ENCODE measurements around the gene ZNF69. TPM values are rescaled to one million over a fixed set of nuclear protein-coding genes. Genes with fewer than 3 reads are reported as not detected.
"Not testable (repeated sequence)": the region's sequence is repeated elsewhere in the genome, so short reads cannot be mapped to it uniquely, and the experiment has no call there.

ZNF69 gene
- total RNA-seq, 1 donor from 2014 or later, result 0.98 TPM

DNA sequence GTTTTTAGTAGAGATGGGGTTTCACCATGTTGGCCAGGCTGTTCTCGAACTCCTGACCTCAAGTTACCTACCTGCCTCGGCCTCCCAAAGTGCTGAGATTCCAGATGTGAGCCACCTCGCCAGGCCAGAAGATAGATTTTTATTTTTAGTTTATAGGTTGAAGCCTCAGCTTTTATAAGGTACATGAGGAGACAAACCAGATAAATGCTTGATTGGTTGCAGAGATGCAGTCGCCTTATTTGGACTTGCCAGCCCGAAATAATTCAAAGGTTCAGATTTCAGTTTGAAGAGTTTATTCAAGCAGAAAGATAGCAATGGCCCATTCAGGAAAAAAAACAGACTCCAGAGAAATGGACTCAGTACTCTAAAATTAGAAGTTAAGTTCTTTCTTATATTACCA, 3.1 kb downstream of the ZNF69 start:
- intact Hi-C loops (cut with micrococcal nuclease), result no loop called here

DNA sequence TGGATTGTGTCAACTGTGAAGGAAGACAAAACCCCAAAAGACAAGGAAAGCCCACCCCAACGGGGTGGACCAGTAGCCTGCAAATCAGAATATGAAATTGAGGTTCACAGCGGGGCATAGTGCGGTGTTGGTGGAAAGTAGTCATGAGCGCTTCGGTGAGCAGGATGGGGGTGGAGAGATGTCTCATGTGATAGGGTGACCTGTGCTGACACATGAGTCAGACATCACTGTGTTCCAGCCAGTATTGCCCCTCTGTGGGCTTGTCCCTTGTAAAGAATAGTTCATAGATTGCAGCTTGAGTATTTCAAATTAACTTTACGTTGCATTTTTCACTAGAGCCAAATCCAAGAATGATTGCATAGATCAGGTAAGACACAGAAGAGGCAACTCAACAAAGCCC, 7.3 kb downstream of the ZNF69 start:
- intact Hi-C loops (cut with micrococcal nuclease), result no loop called here

DNA sequence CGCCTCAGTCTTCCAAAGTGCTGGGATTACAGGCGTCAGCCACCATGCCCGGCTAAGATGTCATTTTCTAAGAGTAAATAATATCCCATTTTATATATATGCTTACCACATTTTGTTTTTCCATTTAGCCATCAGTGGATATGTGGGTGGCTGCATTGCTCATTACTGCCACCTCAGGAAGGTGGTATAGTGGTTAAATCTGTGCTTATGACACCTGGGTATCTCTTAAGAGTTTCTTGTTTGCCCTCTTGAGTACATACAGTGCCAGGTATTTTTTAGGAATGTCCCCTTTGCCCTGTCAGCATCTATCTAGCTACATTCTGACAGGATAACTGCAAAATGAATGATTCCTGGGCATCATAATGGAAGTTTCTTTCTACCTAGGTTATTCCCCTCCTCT, 14.6 kb downstream of the ZNF69 start:
- intact Hi-C loops (cut with micrococcal nuclease), result no loop called here

DNA sequence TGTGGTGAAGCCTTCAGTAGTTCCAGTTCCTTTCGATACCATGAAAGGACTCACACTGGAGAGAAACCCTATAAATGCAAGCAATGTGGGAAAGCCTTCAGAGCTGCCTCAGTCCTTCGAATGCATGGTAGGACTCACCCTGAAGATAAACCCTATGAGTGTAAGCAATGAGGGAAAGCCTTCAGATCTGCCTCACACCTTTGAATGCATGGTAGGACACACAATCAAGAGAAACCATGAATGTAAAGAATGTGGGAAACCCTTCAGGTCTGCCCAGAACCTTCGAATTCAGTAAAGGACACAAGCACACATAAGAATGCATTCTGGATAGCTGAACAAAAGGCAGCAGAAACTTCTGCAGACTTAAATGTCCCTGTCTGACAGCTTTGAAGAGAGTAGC, 18.3 kb downstream of the ZNF69 start:
- intact Hi-C loops (cut with micrococcal nuclease), result no loop called here

DNA sequence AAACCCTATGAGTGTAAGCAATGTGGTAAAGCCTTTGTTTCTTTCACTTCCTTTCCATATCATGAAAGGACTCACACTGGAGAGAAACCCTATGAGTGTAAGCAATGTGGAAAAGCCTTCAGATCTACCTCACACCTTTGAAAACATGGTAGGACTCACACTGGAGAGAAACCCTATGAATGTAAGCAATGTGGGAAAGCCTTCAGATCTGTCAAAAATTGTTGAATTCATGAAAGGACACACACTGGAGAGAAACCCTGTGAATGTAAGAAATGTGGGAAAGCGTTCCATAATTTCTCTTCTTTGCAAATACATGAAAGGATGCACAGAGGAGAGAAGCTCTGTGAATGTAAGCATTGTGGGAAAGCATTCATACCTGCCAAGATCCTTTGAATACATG, 24.4 kb downstream of the ZNF69 start:
- intact Hi-C loops (cut with micrococcal nuclease), result not testable (repeated sequence)

DNA sequence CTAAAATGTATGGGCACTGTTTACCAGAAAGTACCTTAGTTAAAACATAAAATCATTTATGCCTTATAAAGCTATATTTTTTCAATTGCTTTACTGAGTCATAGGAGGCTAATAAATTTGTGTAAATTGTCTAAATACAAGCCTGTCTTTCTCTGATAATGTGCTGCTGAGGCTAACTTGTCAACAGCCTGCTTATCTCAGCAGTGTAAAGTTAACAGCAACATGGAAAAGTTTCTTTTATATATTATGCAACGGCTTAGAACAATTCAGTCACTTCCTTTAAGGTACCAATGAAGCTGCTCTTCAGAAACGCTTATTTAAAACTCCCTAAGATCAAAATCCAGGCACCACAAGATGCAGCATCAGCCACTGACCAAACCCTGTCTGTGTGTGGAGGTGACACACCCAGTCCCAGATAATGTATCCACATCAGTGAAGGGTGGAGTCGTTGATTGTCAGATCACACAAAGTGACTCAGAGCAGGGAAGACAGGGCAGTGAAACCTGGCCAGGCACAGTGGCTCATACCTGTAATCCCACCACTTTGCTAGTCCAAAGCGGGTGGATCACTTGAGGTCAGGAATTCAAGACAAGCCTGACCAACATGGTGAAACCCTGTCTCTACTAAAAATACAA, 27.0 kb downstream of the ZNF69 start:
- intact Hi-C loops (cut with micrococcal nuclease), result not testable (repeated sequence)

DNA sequence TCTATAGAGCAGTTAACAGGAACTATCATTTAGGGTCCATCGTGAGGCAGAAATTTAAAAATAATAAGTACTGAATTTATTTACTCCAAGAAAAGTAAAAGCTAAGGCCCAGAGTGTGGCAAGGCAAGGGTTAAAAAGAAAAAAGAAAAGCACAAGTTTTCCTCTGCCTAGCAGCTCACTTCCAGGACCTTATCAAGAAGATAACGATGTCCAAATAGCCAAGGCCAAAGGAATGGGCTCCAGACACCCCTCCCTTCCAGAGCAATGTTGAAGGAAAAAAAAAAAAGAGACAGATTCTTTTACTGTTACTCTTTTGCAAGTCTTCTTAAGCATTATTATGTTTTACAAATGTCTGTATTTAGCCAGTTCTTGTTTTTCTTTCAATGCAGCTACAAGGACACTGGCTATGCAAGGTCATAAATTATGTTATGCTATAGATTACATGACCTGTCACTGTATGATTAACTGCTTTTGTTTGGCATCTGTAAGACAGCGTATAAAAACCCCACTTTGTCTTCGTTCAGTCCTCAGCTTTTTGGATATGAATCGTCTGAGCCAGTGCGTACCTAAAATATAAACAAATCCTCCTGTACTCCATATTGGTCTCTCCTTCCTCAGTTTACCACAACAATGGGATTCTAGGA, 34.4 kb downstream of the ZNF69 start:
- intact Hi-C loops (cut with micrococcal nuclease), result loop anchor here (5.0 kb wide), 2 partner anchors 370 to 745 kb away; partner anchors contain the start of genes MAN2B1, WDR83 and ZNF44

DNA sequence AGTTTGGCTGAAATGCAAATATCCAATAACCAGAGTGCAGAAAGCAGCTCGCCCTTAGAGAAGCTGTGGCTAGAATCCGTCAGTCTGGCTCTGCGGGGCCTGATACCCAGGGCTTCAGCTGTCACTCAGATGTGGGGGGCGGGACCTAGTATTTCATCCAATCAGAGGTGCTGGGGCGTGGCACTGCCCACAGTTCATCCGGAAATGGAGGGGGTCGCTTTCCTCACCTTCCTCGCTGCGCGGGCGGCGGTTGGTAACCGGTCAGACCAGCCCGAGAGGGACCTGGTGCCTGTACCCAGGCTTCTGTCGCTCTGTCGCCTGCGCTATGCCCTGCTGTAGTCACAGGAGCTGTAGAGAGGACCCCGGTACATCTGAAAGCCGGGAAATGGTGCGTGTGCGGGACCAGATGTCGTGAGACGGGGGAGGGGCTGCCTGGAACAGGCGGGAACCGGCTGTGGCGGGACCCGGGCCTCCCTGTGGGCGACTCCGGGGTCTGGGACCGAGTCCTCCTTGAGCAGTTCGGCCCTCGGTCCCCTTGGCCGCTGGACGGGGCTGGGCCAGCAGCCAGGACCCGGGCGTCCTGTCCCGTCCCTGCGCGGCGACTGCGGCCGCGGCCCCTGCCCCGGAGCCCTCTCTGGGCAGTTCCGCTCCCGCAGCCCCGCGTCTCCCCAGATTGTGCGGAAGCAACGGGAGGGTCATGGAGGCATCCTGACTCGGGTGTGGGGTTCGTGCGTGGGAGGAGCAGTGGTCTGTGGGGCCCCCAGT, 37.5 kb downstream of the ZNF69 start, which contains the start of gene ZNF700:
TSS of gene ZNF700 (plus strand) at position 222 of the 765 bp plus-strand sequence. CDS start at position 326, 104 bp downstream.
- intact Hi-C loops (cut with micrococcal nuclease), result loop anchor here (1.0 to 5.0 kb wide), 11 partner anchors 44 to 742 kb away; partner anchors contain the start of genes MAN2B1, WDR83, ZNF439 and ZNF44

DNA sequence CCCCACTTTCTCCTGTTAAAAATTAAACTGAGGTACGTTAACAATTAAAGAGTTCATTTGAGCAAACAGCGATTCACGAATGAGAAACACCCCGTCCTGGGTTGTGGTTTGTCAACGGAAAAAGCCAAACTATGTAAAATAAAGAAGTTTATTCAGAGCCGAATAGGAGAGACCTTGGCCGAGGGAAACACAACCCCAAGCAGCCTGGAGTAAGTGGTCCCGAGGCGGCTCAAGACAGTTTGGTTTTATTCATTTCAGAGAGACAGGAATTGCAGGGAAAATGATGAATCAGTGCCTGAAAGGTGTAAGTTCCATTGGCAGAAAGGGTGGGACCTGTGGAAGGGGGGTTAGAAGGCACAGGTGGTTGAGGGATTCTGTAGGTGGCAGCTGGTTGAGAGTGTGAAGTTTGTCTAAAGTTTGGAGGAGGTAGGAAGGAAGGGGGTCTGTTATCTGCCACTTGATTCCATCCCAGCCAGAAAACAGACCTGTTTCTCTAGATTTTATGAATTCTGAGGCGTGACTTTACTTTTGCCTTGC, 38.1 kb downstream of the ZNF69 start:
- intact Hi-C loops (cut with micrococcal nuclease), result loop anchor here (1.0 to 2.0 kb wide), 6 partner anchors 45 to 687 kb away; partner anchors contain the start of genes ZNF439, ZNF563, ZNF564 and ZNF878

DNA sequence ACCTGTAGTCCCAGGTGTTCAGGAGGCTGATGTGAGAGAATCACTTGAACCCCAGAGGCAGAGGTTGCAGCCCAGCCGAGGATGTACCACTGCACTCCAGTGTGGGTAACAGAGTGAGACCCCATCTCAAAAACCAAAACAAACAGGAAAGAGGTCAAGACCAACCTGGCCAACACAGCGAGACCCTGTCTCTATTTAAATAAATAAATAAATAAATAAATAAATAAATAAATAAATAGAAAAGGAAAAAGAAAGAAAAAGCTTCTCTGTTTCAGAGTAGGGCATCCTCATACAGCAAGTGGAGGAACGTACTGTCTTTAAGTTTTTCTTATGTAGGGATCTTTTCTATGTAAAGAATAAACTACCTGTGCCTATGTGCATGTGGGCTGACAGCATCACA, 39.6 kb downstream of the ZNF69 start:
- intact Hi-C loops (cut with micrococcal nuclease), result no loop called here

DNA sequence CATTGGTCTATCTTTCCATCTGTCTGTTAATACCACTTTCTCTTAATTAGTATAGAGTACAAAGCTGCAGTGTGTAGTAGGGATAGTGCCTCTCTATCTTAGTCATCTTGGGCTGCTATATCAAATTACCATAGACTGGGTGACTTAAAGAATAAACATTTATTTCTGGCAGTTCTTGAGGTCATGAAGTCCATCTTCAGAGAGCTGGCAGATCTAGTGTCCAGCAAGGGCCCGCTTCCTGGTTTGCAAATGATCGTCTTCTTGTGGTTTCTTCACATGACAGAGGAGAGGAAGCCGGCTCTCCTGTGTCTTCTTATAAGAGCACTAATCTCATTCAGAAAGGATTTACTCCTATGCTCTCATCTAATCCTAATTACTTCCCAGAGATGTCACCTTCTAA, 43.5 kb downstream of the ZNF69 start:
- intact Hi-C loops (cut with micrococcal nuclease), result no loop called here

DNA sequence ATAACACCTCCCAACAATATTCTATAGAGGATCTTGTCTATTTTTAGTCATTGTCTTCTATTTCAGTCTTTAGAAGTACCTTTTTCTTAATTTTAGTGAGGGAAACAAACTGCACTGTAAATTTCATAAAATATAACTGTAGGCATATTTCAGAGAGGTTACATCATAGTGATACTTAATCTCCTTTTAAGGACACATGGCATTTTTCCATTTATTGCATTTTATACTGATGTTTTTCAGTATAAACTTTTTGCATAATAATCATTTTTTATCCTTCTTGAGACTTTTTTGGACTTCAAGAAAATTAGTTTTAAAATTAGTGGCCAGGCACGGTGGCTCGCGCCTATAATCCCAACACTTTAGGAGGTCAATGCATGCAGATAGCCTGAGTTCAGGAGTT, 43.9 kb downstream of the ZNF69 start:
- intact Hi-C loops (cut with micrococcal nuclease), result no loop called here

DNA sequence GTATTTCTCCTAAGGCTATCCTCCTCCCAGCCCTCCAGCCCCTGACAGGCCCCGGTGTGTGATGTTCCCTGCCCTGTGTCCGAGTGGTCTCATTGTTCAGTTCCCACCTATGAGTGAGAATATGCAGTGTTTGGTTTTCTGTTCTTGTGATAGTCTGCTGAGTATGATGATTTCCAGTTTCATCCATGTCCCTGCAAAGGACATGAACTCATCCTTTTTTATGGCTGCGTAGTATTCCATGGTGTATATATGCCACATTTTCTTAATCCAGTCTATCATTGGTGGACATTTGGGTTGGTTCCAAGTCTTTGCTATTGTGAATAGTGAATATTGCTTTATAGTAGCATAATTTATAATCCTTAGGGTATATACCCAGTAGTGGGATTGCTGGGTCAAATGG, 48.2 kb downstream of the ZNF69 start:
- intact Hi-C loops (cut with micrococcal nuclease), result not testable (repeated sequence)

DNA sequence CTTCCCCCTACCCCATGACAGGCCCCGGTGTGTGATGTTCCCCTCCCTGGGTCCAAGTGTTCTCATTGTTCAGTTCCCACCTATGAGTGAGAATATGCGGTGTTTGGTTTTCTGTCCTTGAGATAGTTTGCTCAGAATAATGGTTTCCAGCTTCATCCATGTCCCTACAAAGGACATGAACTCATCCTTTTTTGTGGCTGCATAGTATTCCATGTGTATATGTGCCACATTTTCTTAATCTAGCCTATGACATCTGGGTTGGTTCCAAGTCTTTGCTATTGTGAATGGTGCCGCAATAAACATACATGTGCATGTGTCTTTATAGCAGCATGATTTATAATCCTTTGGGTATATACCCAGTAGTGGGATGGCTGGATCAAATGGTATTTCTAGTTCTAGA, 50.8 kb downstream of the ZNF69 start:
- intact Hi-C loops (cut with micrococcal nuclease), result not testable (repeated sequence)

DNA sequence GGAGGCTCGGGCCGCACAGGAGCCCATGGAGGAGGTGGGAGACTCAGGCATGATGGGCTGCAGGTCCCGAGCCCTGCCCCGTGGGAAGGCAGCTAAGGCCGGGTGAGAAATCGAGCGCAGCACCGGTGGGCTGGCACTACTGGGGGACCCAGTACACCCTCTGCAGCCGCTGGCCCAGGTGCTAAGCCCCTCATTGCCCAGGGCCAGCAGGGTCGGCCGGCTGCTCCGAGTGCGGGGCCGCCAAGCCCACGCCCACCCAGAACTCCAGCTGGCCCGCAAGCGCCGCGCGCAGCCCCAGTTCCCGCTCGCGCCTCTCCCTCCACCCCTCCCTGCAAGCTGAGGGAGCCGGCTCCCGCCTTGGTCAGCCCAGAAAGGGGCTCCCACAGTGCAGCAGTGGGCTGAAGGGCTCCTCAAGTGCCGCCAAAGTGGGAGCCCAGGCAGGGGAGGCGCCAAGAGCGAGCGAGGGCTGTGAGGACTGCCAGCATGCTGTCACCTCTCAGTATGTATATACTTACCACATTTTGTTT, 53.8 kb downstream of the ZNF69 start:
- intact Hi-C loops (cut with micrococcal nuclease), result not testable (repeated sequence)

DNA sequence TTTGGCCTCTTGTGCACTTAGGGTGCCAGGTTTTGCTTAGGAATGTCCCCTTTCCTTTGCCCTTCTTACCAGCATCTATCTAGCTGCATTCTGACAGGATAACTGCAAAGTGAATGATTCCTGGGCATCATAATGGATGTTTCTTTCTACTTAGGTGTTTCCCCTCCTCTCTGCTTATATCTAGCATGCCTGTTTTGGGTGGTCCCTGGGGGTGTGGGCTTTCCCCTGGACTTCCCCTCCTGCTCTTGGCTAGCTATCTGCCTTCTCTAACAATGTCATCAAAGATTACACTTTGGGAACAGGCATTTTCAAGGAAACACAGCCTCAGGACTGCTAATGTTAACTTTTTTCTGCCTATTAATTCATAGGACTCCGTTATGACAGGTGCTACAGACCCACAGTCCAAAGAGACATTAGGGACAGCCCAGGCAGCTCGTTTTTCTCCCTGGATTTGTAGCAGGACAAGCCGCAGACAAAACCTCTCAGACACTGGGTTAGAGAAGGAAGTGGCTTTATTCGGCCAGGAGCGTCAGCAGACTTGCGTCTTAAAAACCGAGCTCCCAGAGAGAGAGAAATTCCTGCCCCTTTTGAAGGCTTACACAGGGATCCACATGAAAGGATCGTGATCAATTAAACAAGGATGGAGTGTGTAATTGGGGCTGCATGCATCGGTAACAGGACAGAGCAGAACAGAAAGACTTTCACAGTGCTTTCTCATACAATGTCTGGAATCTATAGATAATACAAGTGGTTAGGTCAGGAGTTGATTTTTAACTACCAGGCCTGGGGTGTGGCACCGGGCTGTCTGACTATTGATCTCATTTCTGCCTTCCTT, 54.6 kb downstream of the ZNF69 start:
- intact Hi-C loops (cut with micrococcal nuclease), result no loop called here

DNA sequence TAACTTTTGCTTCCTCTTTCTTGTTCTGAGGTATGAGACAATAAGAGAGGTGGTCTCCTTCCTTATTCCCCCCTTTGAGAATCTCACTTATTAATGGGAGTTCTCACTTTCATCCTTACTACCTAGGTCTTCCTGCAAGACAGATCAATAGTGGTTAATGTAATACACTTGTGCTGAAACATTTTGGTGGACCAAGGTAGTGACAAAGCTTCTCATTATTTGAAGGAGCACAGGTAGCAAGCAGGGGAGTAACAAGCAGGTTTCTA, 55.2 kb downstream of the ZNF69 start:
- intact Hi-C loops (cut with micrococcal nuclease), result no loop called here

DNA sequence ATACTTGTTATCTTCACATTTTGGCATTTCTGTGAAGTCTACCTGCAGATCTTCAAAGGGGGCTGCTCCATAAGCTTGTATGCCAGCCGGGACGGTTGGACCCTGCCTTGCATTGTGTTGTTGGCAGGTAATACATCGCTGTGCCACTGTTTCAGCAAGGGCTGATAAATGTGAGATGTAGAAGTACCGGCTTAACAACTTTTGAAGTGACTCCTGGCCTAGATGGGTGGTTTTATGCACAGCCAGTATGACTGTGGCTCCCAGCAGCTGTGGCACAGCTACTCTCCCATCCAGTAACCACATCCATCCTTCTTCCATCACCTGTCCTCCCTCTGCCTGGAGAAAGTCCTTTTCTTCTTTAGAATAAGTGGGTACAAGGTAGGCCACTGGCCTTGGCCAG, 57.1 kb downstream of the ZNF69 start:
- intact Hi-C loops (cut with micrococcal nuclease), result no loop called here

DNA sequence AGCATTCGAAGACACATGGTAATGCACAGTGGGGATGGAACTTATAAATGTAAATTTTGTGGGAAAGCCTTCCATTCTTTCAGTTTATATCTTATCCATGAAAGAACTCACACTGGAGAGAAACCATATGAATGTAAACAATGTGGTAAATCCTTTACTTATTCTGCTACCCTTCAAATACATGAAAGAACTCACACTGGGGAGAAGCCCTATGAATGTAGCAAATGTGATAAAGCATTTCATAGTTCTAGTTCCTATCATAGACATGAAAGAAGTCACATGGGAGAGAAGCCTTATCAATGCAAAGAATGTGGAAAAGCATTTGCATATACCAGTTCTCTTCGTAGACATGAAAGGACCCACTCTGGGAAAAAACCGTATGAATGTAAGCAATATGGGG, 61.1 kb downstream of the ZNF69 start:
- intact Hi-C loops (cut with micrococcal nuclease), result no loop called here

DNA sequence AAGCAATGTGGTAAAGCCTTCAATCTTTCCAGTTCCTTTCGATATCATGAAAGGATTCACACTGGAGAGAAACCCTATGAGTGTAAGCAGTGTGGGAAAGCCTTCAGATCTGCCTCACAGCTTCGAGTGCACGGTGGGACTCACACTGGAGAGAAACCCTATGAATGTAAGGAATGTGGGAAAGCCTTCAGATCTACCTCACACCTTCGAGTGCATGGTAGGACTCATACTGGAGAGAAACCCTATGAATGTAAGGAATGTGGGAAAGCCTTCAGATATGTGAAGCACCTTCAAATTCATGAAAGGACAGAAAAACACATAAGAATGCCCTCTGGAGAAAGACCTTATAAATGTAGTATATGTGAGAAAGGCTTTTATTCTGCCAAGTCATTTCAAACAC, 61.6 kb downstream of the ZNF69 start:
- intact Hi-C loops (cut with micrococcal nuclease), result no loop called here

DNA sequence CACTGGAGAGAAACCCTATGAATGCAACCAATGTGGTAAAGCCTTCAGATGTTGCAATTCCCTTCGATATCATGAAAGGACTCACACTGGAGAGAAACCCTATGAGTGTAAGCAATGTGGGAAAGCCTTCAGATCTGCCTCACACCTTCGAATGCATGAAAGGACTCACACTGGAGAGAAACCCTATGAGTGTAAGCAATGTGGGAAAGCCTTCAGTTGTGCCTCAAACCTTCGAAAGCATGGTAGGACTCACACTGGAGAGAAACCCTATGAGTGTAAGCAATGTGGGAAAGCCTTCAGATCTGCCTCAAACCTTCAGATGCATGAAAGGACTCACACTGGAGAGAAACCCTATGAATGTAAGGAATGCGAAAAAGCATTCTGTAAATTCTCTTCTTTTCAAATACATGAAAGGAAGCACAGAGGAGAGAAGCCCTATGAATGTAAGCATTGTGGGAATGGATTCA, 62.1 kb downstream of the ZNF69 start:
- intact Hi-C loops (cut with micrococcal nuclease), result not testable (repeated sequence)

Data from T-helper 1 cell treated with Interleukin-12 subunit alpha and Interleukin-12 subunit beta and Interleukin-4 antibody, amounts not matched to agents 30 ng/mL and 1 ng/mL, for 36 hours (primary cell).